PC-9 (cell line): ENCODE data around the gene WWC2.

ENCODE experiments used
- EZH2 ChIP-seq: fragments of 200-600 bp; sonication (generic); IDR thresholded peaks from 2 replicates; pipeline ENCODE4 v1.8.0; 2017; ENCODE audit warnings: antibody characterized with exemption, low read depth
- TF ChIP-seq, protein P1 (sequence below): fragments of 200-600 bp; sonication (generic); conservative IDR thresholded peaks from 2 replicates; pipeline ENCODE4 v1.6.1; 2017; ENCODE audit warnings: mixed run types, antibody characterized with exemption, mild to moderate bottlenecking, moderate library complexity

DNA sequence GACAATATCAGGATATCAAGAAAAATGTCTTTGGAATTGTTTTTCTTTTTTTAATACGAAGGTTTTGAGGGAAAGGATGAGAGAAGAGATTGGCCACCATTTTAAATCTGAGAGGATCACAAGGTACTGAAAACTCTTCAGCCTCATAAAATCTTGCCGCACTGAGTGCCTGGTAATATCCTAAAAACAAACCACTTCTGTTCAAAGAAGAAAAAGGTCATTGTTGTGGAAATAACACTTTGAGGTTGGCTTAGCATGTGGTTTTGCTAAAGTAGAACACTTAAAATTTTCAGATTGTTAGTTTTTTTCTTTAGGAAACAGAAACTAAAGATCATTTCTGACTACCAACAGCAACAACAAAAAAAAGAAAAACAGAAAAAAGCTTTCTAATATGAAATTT, 222.0 kb downstream of the WWC2 start:
- TF ChIP-seq, protein P1, sequence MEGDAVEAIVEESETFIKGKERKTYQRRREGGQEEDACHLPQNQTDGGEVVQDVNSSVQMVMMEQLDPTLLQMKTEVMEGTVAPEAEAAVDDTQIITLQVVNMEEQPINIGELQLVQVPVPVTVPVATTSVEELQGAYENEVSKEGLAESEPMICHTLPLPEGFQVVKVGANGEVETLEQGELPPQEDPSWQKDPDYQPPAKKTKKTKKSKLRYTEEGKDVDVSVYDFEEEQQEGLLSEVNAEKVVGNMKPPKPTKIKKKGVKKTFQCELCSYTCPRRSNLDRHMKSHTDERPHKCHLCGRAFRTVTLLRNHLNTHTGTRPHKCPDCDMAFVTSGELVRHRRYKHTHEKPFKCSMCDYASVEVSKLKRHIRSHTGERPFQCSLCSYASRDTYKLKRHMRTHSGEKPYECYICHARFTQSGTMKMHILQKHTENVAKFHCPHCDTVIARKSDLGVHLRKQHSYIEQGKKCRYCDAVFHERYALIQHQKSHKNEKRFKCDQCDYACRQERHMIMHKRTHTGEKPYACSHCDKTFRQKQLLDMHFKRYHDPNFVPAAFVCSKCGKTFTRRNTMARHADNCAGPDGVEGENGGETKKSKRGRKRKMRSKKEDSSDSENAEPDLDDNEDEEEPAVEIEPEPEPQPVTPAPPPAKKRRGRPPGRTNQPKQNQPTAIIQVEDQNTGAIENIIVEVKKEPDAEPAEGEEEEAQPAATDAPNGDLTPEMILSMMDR, result no peak
- TF ChIP-seq EZH2, result no peak
